Mesenchymal stem cell (in vitro differentiated cells and primary cell): ENCODE measurements around the gene EXOC6B.

Experiments
- DNase-seq: peaks from one replicate; pipeline ENCODE4 v3.0.0-alpha.2; 2013
- H2AFZ ChIP-seq: one replicate; pipeline ENCODE4 v1.6.1; 2013; ENCODE audit warnings: low read depth, mild to moderate bottlenecking, control low read depth, inconsistent platforms, low read length, moderate library complexity
- H2AK5ac ChIP-seq: 2 replicates; pipeline ENCODE4 v1.6.1; 2013; ENCODE audit warnings: low read length, moderate library complexity, mild to moderate bottlenecking, inconsistent platforms; ENCODE audit not compliant: severe bottlenecking
- H2BK120ac ChIP-seq: one replicate; pipeline ENCODE4 v1.6.1; 2013; ENCODE audit warnings: low read depth, mild to moderate bottlenecking, inconsistent platforms, low read length, moderate library complexity
- H2BK12ac ChIP-seq, 2 experiments: one replicate each; pipeline ENCODE4 v1.6.1; 2013; ENCODE audit warnings: inconsistent platforms in 2 of 2, low read length in 2 of 2, mild to moderate bottlenecking in 2 of 2, moderate library complexity in 2 of 2, control low read depth in 1 of 2
- H2BK15ac ChIP-seq: one replicate; pipeline ENCODE4 v1.6.1; 2013; ENCODE audit warnings: mild to moderate bottlenecking, low read depth, inconsistent platforms; ENCODE audit not compliant: poor library complexity, severe bottlenecking
- H2BK5ac ChIP-seq: 2 replicates; pipeline ENCODE4 v1.6.1; 2013; ENCODE audit warnings: low read depth, mild to moderate bottlenecking, low read length, control low read depth, inconsistent platforms; ENCODE audit not compliant: poor library complexity, severe bottlenecking
- H3K14ac ChIP-seq, 2 experiments: one replicate each; pipeline ENCODE4 v1.6.1; 2013; ENCODE audit warnings: inconsistent platforms in 2 of 2, low read length in 2 of 2, control low read depth in 1 of 2, mild to moderate bottlenecking in 1 of 2, moderate library complexity in 1 of 2
- H3K18ac ChIP-seq, 2 experiments: one replicate each; pipeline ENCODE4 v1.6.1; 2013; ENCODE audit warnings: inconsistent platforms in 2 of 2, low read length in 2 of 2, control low read depth in 1 of 2, low read depth in 1 of 2, mild to moderate bottlenecking in 1 of 2
- H3K23ac ChIP-seq, 2 experiments: one replicate each; pipeline ENCODE4 v1.6.1; 2013; ENCODE audit warnings: inconsistent platforms in 2 of 2, low read length in 2 of 2, mild to moderate bottlenecking in 2 of 2, moderate library complexity in 2 of 2, control low read depth in 1 of 2
- H3K27ac ChIP-seq: 2 replicates; pipeline ENCODE4 v1.5.1; 2013; ENCODE audit warnings: mild to moderate bottlenecking, moderate library complexity, low read length, control low read depth, inconsistent platforms; ENCODE audit not compliant: poor library complexity, severe bottlenecking
- H3K27me3 ChIP-seq, 2 experiments: 2 replicates each; pipeline versions ENCODE4 v1.6.1 to v1.7.0; 2013; ENCODE audit warnings: low read length in 2 of 2, mild to moderate bottlenecking in 2 of 2, moderate library complexity in 2 of 2, control low read depth in 1 of 2, inconsistent platforms in 1 of 2; ENCODE audit not compliant: control insufficient read depth in 1 of 2, insufficient read depth in 1 of 2
- H3K36me3 ChIP-seq, 2 experiments: 2 replicates each; pipeline versions ENCODE4 v1.6.1 to v1.7.0; 2013; ENCODE audit warnings: low read length in 2 of 2, control low read depth in 1 of 2, inconsistent platforms in 1 of 2, low read depth in 1 of 2, mild to moderate bottlenecking in 1 of 2; ENCODE audit not compliant: insufficient read depth in 2 of 2, control insufficient read depth in 1 of 2
- H3K4ac ChIP-seq, 2 experiments: one replicate each; pipeline ENCODE4 v1.6.1; 2013; ENCODE audit warnings: inconsistent platforms in 2 of 2, low read length in 2 of 2, mild to moderate bottlenecking in 2 of 2, moderate library complexity in 2 of 2, control low read depth in 1 of 2, low read depth in 1 of 2
- H3K4me1 ChIP-seq: 2 replicates; pipeline ENCODE4 v1.6.1; 2013; ENCODE audit warnings: low read depth, low read length, control low read depth; ENCODE audit not compliant: control insufficient read depth, insufficient read depth
- H3K4me2 ChIP-seq: 2 replicates; pipeline ENCODE4 v1.6.1; 2013; ENCODE audit warnings: low read length, mild to moderate bottlenecking, inconsistent platforms; ENCODE audit not compliant: poor library complexity, severe bottlenecking
- H3K4me3 ChIP-seq, 2 experiments: 2 replicates each; pipeline versions ENCODE4 v1.5.1 to v1.7.0; 2013; ENCODE audit warnings: low read length in 2 of 2, mild to moderate bottlenecking in 2 of 2, control low read depth in 1 of 2, low read depth in 1 of 2; ENCODE audit not compliant: insufficient read depth in 1 of 2
- H3K79me1 ChIP-seq: replicated peaks from 2 replicates; pipeline ENCODE4 v1.6.1; 2013; ENCODE audit warnings: mild to moderate bottlenecking, control low read depth, low read length, inconsistent platforms; ENCODE audit not compliant: poor library complexity, severe bottlenecking
- H3K9ac ChIP-seq: 2 replicates; pipeline ENCODE4 v1.7.0; 2013; ENCODE audit warnings: mild to moderate bottlenecking, low read length, moderate library complexity
- H3K9me3 ChIP-seq: 2 replicates; pipeline ENCODE4 v1.7.0; 2013; ENCODE audit warnings: mild to moderate bottlenecking, low read length; ENCODE audit not compliant: control insufficient read depth
- H4K8ac ChIP-seq: one replicate; pipeline ENCODE4 v1.6.1; 2013; ENCODE audit warnings: inconsistent platforms, mild to moderate bottlenecking, low read length, moderate library complexity
- H4K91ac ChIP-seq: one replicate; pipeline ENCODE4 v1.6.1; 2013; ENCODE audit warnings: mild to moderate bottlenecking, low read length, inconsistent platforms
- WGBS: methylation state at CpG from one replicate; pipeline ENCODE4 v1.1.7; 2013; ENCODE audit warnings: mixed read lengths; 5-methylcytosine and 5-hydroxymethylcytosine counted together

EXOC6B gene

DNA sequence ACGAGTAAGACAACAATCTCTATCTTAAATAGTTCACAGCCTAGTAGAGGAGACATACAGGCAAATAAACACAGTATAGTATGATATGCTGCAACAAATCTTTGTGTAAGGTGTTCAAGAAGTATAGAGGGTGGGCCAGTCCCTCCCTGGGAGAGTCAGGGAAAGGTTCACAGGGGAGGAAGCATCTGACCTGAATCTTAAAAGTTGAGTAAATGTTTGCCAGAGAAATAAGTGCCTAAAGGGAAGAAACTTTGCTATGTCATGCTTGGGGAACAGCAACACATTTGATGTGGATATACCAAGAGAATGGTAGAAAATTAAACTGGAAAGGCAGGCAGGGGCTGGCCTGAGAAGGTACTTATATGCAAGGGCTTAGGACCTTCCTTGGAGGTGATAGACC lies 552.4 kb downstream of the EXOC6B start:
- H3K36me3 ChIP-seq, result no peaks in the 10 kb centered on the region
- no peak overlapping the region for H3K4me2 ChIP-seq
- no peaks in the 10 kb centered on the region for H3K9me3 ChIP-seq
- no peak overlapping the region for H3K18ac ChIP-seq
- H3K14ac ChIP-seq, result no peak overlapping the region
- H4K8ac ChIP-seq, result no peak overlapping the region
- H3K79me1 ChIP-seq, result peaks cover 5% of the 10 kb centered on the region
- H2BK120ac ChIP-seq, result no peak overlapping the region
- no peak overlapping the region for H2BK15ac ChIP-seq
- no peak overlapping the region for H3K27ac ChIP-seq
- H3K9ac ChIP-seq, result no peak overlapping the region
- H2AK5ac ChIP-seq, result no peak overlapping the region
- H3K4ac ChIP-seq, result no peak overlapping the region
- H3K4me3 ChIP-seq, result no peak overlapping the region
- no peak overlapping the region for H2BK12ac ChIP-seq
- no CpG with 5 or more reads among the region's 1 CpG for WGBS
- no peak overlapping the region for H3K23ac ChIP-seq
- DNase-seq, result no peak
- no peak overlapping the region for H2AFZ ChIP-seq
- H4K91ac ChIP-seq, result no peak overlapping the region
- no peaks in the 10 kb centered on the region for H3K27me3 ChIP-seq
- H2BK5ac ChIP-seq, result no peak overlapping the region
- peaks cover 2% of the 10 kb centered on the region for H3K4me1 ChIP-seq

DNA sequence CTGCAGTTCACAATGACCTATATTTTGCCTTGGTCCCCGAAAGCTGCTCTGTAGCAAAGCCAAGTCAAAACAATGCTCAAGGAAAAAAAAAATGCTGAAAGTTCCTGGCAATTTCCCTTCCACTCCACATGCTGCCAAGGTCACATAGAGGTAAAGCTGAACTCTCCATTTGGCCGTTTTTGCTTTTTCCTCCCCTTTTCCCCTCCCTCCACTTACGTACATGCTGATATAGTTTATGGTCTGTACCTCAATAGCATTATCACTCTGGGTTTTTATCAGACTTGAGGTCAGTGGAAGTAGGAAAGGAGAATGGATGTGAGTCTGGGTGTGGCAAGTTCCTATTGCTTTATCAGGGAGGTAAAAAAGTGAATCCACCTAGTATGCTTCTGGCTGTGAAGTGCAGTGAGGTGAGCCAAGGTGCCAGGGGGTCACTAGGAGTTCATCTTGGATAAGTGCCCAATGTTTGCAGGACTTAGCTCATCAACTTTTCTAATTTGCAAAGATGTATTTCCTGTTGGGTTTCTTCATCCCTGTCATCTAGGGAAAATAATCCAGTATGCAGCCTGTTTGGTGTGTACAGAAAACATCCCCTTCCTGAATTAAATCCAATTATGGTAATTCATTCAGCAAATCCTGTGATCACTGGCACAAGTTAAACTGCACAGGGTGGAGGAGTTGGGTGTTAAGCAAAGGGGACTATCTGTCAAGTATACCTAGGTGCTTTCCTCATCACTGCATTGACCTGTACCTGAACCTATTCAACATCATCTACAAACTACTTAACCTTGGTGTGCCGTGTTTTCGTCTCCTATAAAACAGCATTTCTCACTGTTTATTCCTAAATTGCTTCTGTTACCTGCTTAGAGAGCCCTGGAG lies 553.8 kb downstream of the EXOC6B start:
- Histone ChIP-seq H3K79me1 (peaks cover 5% of the 10 kb centered on the region), H3K27ac (no peak overlapping the region), H2AK5ac (no peak overlapping the region), H2BK120ac (no peak overlapping the region), H3K4ac (no peak overlapping the region), H3K18ac (no peak overlapping the region), H2BK12ac (no peak overlapping the region), H3K4me2 (no peak overlapping the region), H3K23ac (no peak overlapping the region), H4K8ac (no peak overlapping the region), H3K4me1 (no peaks in the 10 kb centered on the region), H2BK5ac (no peak overlapping the region), H3K4me3 (no peak overlapping the region), H3K9me3 (no peaks in the 10 kb centered on the region), H2BK15ac (no peak overlapping the region), H4K91ac (no peak overlapping the region), H3K36me3 (no peaks in the 10 kb centered on the region), H2AFZ (no peak overlapping the region), H3K9ac (no peak overlapping the region), H3K27me3 (no peaks in the 10 kb centered on the region), H3K14ac (no peak overlapping the region)
- no peak for DNase-seq
- WGBS, result 89% methylated on average over 3 of the region's 5 CpGs

DNA sequence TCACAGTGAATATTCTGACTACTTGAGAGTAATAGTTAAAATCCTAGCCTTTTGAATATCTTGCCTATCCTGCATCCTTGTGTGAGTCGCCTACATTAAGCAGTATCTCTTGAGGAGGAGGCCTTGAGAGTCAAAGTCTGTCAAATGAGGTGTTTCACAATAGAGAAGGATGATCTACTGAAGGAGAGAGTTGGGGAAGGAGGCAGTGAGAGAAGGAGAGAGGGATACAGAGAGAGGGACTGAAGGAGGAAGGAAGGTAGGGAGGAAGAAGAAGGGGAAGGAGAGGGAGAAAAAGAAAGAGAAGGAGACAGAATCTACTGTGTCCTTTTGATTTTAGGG lies 554.6 kb downstream of the EXOC6B start:
- no peak overlapping the region for H3K14ac ChIP-seq
- no peak overlapping the region for H3K4me2 ChIP-seq
- 71% methylated on average over 1 of the region's 1 CpG for WGBS

DNA sequence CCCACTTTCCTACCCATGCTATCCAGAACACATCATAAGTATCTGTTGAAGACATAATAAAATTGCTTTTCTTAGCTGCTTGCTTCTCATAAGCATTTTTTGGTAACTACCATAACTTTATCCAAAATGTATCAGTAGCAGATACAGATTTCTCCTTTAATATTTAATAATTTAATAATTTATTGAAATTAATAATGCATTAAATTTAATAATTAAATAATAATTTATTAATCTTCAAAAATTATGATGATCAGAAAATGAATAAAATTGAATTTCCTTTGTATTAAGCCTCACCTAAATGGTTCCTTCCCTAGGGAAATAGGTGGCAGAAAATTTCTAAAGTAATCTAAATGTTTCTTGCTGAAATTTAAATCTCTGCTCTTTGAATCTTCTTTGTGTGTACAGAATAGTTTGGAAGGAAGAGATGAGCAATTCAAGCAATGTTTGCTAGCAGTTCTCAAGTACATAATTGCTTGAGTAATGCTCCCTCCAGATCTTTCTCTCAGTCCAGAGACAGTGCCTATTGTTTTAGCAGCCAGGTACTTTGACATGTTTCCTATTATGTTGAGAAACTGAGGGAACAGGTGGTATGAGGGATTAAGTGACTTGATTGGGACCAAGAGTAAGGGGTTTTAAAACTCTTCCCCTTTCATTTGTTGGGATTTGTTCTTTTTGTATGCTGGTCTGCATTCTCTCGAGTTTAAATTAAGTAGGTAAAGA lies 555.1 kb downstream of the EXOC6B start:
- WGBS, result 100% methylated on average over 1 of the region's 1 CpG
- Histone ChIP-seq H3K9me3 (no peaks in the 10 kb centered on the region), H2BK12ac (no peak overlapping the region), H2BK15ac (no peak overlapping the region), H3K4ac (no peak overlapping the region), H3K23ac (no peak overlapping the region), H3K27ac (no peak overlapping the region), H2BK5ac (no peak overlapping the region), H2BK120ac (no peak overlapping the region), H2AK5ac (no peak overlapping the region), H3K27me3 (no peaks in the 10 kb centered on the region), H3K79me1 (peaks cover 4% of the 10 kb centered on the region), H4K91ac (no peak overlapping the region), H3K14ac (no peak overlapping the region), H3K4me2 (no peak overlapping the region), H3K4me1 (no peaks in the 10 kb centered on the region), H4K8ac (no peak overlapping the region), H3K9ac (no peak overlapping the region), H3K4me3 (no peak overlapping the region), H3K18ac (no peak overlapping the region), H3K36me3 (no peaks in the 10 kb centered on the region), H2AFZ (no peak overlapping the region)
- DNase-seq, result no peak

More for the DNA sequence above, 554.6 kb downstream of the EXOC6B start:
- H2BK12ac ChIP-seq, result no peak overlapping the region
- no peak overlapping the region for H2AK5ac ChIP-seq
- no peak overlapping the region for H3K27ac ChIP-seq
- H3K9ac ChIP-seq, result no peak overlapping the region
- no peaks in the 10 kb centered on the region for H3K27me3 ChIP-seq
- DNase-seq, result no peak
- no peaks in the 10 kb centered on the region for H3K36me3 ChIP-seq
- H3K79me1 ChIP-seq, result peaks cover 5% of the 10 kb centered on the region
- no peaks in the 10 kb centered on the region for H3K4me1 ChIP-seq
- no peak overlapping the region for H2BK5ac ChIP-seq
- no peak overlapping the region for H3K23ac ChIP-seq
- no peak overlapping the region for H3K4me3 ChIP-seq
- H3K9me3 ChIP-seq, result no peaks in the 10 kb centered on the region
- no peak overlapping the region for H2AFZ ChIP-seq
- H3K18ac ChIP-seq, result no peak overlapping the region
- no peak overlapping the region for H2BK120ac ChIP-seq
- no peak overlapping the region for H4K91ac ChIP-seq
- no peak overlapping the region for H3K4ac ChIP-seq
- no peak overlapping the region for H2BK15ac ChIP-seq
- H4K8ac ChIP-seq, result no peak overlapping the region
